Choroid plexus epithelial cell (primary cell): Measurements from ENCODE around the gene DBX1.

Experiments used
- DNase-seq: peaks from one replicate; pipeline ENCODE4 v3.0.0-alpha.2; 2010; ENCODE audit warnings: low read depth
- H3K4me3 ChIP-seq: 2 replicates; pipeline ENCODE4 v1.5.1; 2011; ENCODE audit warnings: low read depth, mild to moderate bottlenecking, control low read depth, low read length, moderate library complexity
- TF ChIP-seq, protein P1 (sequence below): conservative IDR thresholded peaks from 2 replicates; pipeline ENCODE4 v1.5.1; 2011; ENCODE audit warnings: low read depth, mild to moderate bottlenecking, control low read depth, inconsistent platforms, low read length, moderate library complexity

DBX1 gene

DNA sequence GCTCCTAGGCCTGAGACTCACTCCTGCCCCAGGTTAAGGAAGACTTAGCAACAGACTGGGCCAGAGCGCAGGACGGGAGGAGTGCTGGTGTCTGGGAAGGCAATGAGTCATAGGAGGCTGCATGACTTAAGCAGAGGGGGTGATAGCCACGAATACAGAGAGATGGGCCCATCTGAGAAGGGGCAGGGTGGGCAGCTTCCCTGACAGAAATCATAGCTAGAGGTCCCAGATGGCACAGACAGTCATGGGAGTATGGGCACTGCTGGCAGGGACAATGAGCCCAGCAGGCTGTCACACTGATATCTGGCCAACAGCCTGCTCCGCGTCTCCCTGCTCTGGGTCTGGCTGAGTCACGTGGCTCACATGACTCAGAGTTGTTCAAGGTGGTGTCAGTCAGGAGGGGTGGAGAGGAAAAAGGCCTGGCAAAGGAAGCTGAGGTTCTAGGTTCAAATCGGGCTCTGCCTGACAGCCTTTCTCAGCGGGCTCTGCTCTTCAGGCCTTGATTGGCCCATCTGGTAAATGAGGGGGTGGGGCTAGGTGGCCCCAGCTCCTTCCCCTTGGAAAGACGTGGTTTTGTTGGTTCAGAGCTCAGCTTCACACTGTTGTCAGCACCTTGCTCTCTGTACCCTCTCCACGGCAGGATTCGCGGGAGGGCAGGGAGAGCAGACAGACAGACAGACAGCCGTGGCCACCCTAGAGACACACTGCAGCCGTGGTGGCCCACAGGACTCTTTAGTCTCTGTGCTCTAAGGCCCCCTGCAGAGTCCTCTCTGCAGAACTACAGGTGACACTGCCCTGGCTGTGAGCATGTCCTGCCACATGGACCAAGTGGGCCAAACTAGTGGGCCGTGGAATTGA, 47.8 kb downstream of the DBX1 start:
- DNase-seq: peak; percentile 98

DNA sequence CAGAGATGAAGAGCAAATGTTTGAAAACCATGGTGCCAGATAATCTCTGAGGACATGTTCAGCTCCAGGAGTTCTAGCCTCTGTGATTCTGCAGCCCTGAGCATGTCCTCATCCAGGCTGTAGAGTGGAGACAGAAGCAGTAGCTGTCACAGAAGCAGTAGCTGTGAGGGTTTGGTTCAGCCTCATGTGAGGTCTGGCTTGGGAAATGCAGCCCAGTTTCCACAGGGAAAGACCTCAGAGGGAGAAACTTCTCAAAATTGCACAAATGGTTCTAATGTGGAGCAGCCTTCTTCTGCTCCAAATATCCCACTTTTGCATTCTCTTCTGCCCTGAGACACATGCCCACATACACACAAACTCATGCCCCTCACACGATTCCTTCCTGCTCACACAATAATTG, 48.4 kb downstream of the DBX1 start:
- no peak overlapping the region for H3K4me3 ChIP-seq
- no peak for DNase-seq
- TF ChIP-seq, protein P1, sequence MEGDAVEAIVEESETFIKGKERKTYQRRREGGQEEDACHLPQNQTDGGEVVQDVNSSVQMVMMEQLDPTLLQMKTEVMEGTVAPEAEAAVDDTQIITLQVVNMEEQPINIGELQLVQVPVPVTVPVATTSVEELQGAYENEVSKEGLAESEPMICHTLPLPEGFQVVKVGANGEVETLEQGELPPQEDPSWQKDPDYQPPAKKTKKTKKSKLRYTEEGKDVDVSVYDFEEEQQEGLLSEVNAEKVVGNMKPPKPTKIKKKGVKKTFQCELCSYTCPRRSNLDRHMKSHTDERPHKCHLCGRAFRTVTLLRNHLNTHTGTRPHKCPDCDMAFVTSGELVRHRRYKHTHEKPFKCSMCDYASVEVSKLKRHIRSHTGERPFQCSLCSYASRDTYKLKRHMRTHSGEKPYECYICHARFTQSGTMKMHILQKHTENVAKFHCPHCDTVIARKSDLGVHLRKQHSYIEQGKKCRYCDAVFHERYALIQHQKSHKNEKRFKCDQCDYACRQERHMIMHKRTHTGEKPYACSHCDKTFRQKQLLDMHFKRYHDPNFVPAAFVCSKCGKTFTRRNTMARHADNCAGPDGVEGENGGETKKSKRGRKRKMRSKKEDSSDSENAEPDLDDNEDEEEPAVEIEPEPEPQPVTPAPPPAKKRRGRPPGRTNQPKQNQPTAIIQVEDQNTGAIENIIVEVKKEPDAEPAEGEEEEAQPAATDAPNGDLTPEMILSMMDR: no peak

More for the DNA sequence above, 47.8 kb downstream of the DBX1 start:
- peak overlapping the region; percentile 33 for H3K4me3 ChIP-seq
- TF ChIP-seq, protein P1: no peak

DNA sequence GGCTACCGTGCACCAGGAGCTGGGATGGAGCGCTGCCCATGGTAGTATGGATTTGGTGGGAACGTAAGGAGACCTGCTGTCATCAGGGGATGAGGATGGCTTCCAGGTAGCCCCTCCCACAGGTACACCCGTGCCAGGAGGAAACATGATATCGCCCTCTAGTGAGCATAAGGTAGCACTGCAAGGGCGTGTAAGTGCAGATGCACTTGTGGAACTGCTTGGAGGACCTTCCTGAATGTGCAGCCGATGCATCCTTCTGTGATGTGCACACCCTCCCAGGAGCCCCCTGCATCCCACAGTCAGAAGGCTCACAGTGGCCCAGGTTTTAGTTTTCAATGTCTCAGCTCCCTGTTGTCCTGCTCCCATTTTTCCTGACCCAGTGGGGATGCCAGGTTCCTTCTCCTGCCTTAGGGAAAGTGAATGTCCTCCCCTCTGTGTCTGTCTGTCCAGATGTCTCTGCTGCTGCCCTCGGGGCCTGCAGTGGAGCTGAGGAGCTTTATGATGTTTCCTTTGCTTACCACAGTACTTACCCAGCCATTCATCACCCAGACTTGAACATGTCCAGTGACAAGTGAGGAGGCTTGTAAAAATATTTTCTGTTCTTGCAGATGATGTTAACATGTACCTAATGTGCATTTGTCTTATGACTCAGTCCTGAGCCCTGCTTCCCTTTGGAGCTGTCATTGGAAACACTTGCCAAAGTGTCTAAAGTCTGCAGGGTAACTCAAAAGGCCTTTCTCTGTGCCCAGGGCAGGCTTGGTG, 49.2 kb downstream of the DBX1 start:
- TF ChIP-seq, protein P1: peak; percentile 95
- peak; percentile 74 for DNase-seq
- no peak overlapping the region for H3K4me3 ChIP-seq

DNA sequence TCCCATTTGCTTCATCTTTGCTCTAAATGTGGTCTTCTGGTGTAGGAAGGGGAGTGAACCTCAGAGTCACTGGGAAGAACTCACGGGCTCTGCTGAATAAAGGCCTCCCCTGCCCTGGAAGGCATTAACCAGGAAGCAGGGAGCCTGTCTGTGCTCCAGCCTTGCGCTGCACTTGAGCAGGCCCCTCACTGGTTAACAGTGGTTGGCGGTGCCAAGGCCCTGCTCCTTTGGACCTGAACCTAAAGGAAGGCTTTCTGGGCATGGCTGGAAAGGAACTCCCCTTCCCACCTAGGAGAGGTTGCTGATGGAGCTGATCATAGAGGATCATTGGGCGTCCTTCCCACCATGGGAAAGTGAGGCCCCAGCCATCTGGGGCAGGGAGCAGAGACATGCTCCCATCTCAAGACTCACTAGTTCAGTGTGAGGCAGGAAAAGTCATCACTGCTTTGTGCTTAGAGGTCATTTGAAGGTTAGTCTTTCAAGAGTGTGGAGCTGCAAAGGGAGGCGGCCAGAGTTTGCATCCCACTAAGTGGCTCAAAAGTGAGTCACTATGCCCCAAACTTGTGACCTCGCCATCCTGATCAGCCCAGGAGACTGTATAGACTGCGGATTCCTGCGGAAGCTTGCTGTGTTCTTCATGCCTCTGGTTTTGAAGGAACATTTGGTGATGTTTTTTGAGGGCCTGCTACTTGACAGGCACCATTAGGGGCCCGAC, 50.4 kb downstream of the DBX1 start:
- peak; percentile 15 for DNase-seq
- H3K4me3 ChIP-seq: no peak overlapping the region
- TF ChIP-seq, protein P1: no peak
